ENCODE measurements around the gene PPP6R2.

Gene PPP6R2

DNA sequence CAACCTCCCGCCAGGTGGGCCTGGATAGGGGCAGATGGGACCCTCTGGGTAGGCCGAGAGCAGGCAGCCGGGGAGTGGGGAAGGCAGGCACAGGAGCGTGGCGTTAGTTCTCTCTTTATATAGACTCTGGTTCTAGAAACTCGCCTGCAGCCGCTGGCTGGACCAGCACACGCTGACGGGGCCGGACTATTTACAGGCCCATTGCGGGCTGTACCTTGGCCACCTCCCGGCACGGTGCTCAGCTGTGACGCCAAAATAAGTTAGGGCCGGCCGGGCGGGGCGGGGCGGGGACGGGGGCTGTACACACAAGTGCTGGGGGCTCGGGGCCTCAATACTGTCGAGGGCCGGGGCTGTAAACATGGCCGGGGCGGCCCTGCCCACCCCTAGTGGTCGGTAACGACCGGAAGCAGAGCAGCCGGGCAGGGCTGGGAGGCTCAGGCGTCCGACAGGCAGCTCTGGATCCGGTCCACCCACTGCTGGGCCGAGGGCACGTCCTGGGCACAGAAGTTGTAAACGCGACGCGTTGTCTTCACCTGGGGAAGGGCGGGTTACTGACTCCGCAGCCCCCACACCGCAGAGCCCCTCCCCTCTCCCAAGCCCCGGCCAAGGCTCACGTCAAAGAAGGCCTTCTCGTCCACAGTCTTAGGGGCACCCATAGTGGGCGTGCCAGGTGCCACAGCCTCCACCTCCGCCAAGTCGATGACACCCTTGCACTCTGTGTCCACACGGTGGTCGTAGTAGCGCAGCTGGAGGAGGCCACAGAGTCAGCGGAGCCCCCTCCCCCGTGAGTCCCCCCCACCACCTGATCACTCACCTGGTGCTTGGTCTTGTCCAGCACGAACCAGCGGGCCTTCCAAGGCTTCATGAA lies 103.8 kb downstream of the PPP6R2 start:
- DNase-seq (ENCODE audit: low read depth, low spot score) = no peak

GRCh38 chr22:50447576-50448551 lies 104.7 kb downstream of the PPP6R2 start:
- no peak for DNase-seq (ENCODE audit: low read depth, low spot score)

- DNase-seq (ENCODE audit: low read depth, low spot score) = no peak
Observed at GRCh38 chr22:50452649-50453048, 109.5 kb downstream of the PPP6R2 start.

- no peak for DNase-seq (ENCODE audit: low read depth, low spot score)
Observed at GRCh38 chr22:50454556-50455075, 111.5 kb downstream of the PPP6R2 start.

DNA sequence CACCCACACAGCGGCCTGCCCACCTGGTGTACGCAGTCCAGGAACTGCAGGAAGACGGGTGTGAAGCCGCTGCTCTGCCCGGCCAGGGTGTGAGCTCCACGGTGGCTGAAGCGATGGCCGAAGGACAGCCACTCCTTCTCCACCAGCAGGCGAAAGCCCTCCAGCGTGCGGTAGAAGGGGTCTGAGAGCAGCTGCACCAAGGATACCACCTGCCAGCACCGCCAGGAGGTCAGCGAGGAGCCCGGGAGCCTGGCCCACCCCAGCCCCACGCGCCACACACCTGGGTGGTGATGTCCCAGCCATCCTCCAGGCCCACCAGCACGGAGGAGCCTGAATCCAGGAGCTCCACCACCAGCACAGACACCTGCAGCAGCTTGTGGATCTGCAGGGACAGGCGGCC lies 112.1 kb downstream of the PPP6R2 start:
- no peak for DNase-seq (ENCODE audit: low read depth, low spot score)

DNA sequence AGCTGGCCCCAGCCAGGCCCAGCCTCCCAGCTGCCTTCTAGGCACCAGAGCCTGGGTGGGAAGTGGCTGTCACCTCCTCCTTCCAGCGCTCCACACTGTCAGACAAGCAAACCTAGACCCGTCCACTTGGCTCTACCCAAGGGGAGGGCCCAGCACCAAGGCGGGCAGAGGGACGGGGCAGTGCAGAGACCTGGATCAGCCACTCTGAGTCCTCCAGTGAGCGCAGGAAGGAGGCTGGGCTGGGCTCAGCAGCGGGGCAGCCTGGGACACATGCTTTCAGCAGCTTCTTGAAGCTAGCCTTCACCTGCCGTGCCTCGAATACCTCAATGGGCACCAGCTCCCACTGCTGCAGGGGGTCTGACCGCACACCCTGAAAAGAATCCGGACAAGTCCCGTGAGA lies 112.9 kb downstream of the PPP6R2 start:
- no peak for DNase-seq (ENCODE audit: low read depth, low spot score)

GRCh38 chr22:50456466-50457234 lies 113.5 kb downstream of the PPP6R2 start:
- no peak for DNase-seq (ENCODE audit: low read depth, low spot score)

DNA sequence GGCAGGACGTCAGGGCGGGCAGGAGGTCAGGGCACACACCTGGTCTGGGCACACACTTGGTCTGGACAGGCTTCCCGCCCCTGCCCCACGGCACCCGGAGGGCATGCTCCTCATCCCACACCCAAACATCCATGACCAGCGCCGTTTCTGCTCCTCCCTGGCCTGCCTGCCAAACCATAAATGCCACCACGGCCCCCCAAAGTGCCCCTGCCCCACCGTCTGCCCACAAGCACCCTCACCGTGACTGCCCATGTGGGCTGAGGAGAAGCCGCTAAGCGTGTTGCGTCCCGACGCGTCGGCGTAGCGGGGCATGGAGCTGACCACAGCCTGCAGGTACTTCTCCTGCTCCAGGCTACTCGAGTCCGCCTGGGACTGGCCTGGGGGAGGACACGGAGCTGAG lies 115.9 kb downstream of the PPP6R2 start:
- DNase-seq (ENCODE audit: low read depth, low spot score) = no peak

DNA sequence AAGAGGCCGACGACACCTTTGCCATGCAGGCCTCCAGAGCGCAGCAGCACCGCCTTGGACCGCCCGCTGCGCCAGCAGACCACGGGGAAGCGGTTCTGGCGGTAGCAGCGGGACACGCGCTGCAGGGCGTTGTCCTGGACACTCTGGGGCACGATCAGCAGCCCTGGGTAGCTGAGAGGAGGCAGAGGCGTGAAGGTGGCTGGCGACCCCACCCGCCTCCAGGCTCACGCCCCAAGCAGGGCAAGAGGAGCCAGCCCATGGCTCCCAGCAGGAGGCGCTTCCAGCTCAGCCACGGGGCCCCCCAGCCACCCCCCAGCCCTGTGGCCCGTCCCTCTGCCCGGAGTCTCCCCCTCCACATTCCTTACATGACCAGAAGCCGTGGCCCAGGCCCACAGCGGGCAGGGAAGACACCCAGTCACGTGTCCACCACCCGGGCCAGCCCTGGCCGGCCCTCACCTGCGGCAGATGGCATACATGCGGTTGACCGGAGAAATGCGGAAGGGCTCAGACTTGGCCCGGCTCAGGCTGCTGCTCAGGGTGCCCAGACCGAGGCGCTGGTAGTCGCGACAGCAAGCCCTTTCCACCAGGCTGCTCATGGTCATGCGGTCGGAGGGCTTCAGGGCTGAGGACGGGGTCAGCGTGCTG lies 116.5 kb downstream of the PPP6R2 start:
- DNase-seq (ENCODE audit: low read depth, low spot score) = no peak

DNA sequence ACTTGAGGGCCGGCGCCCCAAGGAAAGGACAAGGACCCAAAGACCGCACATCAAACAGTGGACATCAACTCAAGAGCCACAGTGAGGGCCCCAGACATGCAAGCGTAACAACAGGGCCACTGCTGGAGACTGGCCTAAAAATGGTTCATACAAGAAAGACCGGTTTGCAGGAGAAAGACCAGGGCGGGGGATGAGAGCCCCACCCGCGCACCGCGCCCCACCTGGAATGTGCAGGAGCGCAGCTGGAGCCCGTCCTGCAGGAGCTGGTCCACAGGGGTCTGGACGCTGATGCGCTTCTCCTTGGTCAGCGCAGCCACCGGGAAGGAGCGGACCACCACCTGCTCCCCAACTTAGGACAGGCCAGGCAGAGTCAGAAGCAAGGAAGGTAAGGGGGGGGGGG lies 117.8 kb downstream of the PPP6R2 start:
- DNase-seq (ENCODE audit: low read depth, low spot score) = no peak

DNA sequence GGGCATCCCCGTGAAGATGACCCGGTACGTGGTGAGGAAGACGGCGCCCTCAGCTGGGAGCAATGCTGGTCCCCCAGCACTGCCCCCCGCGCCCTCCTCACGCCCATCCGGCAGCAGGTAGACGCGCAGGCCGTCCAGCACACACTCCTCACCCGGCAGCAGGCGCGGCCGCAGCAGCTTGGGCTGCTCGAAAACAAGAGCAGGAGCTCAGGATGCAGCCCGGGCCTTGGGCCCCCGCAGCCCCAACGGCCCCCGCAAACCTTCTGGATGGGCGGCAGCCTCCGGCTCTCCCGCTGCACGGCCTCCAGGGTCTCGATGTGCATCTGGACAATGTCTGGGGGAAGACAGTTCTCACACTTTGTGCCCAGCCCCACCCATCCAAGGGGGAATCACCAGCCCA lies 118.4 kb downstream of the PPP6R2 start:
- DNase-seq (ENCODE audit: low read depth, low spot score) = no peak

- DNase-seq (ENCODE audit: low read depth, low spot score) = no peak
Observed at GRCh38 chr22:50461979-50462540, 118.9 kb downstream of the PPP6R2 start.

- no peak for DNase-seq (ENCODE audit: low read depth, low spot score)
Observed at GRCh38 chr22:50463188-50463900, 120.2 kb downstream of the PPP6R2 start.

GRCh38 chr22:50464451-50464850 lies 121.3 kb downstream of the PPP6R2 start:
- DNase-seq (ENCODE audit: low read depth, low spot score) = no peak

GRCh38 chr22:50465066-50465930 lies 122.2 kb downstream of the PPP6R2 start:
- no peak for DNase-seq (ENCODE audit: low read depth, low spot score)

DNA sequence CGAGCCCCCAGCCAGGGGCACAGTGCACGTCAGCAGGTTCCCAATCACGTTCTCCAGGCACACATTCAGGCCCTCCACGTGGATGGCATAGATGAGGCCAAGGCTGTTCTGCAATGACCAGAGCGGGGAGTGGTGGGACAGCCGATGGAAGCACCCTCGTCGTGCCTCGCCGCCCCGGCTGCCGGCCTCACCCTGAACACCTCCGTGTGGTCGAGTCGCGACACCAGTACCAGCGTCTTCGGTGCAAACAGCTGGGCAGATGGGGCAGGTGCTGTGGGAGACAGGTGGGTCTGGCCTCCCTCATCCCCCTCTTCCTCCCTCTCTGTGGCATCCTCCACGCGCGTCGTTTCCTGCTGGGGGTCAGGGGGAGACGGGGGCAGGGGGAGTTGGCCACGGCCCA lies 124.2 kb downstream of the PPP6R2 start:
- DNase-seq (ENCODE audit: low read depth, low spot score) = no peak

GRCh38 chr22:50467773-50468440 lies 124.8 kb downstream of the PPP6R2 start:
- DNase-seq (ENCODE audit: low read depth, low spot score) = no peak

- DNase-seq (ENCODE audit: low read depth, low spot score) = no peak
Observed at GRCh38 chr22:50468626-50469025, 125.5 kb downstream of the PPP6R2 start.

Measured in smooth muscle cell of the brain vasculature (primary cell).